KOPT-K1 (cell line): ENCODE results near the gene SLC27A4.

ENCODE experiments used
- H3K27ac ChIP-seq: fragments of 200-600 bp; sonication (generic); 2 replicates; pipeline ENCODE4 v1.5.1; 2016; ENCODE audit warnings: antibody characterized with exemption, mild to moderate bottlenecking, low read depth, low read length; ENCODE audit not compliant: poor library complexity, severe bottlenecking
- H3K36me3 ChIP-seq: fragments of 200-600 bp; sonication (generic); 2 replicates; pipeline ENCODE4 v1.5.1; 2017; ENCODE audit warnings: antibody characterized with exemption, mild to moderate bottlenecking, low read length, moderate library complexity; ENCODE audit not compliant: insufficient read depth
- H3K9me3 ChIP-seq: fragments of 200-600 bp; sonication (generic); 2 replicates; pipeline ENCODE4 v1.5.1; 2017; ENCODE audit warnings: antibody characterized with exemption, low read length, mild to moderate bottlenecking; ENCODE audit not compliant: insufficient read depth, poor library complexity, severe bottlenecking

Gene SLC27A4

GRCh38 chr9:128405780-128406171, 65.4 kb downstream of the SLC27A4 start:
- Histone ChIP-seq H3K36me3 (no peaks in the 10 kb centered on the region), H3K9me3 (no peaks in the 10 kb centered on the region), H3K27ac (no peak overlapping the region)

DNA sequence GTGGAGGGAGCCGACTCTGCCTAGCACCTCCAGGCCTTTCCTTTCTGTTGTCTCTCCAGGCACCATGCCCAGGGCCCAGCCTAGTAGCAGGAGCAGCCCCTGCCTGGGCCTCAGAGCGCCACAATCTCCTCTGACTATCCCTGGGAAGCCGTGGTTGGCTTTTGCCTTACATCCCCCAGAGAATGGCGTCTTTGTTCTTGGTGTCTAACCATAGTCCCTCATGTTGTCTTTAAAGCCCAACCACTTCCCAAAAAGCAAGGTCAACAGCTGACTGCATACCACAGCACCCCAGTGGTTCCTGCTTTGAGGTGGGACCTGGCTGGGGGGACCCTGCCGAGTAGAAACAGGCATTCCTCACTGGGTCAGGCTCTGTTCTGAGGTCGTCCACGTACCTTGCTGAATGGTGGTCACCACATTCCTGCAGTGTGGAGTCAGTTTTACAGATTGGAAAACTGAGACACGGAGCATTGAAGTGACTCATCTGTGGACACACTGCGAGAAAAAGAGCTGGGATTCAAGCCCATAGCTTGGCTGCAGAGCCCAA, 66.6 kb downstream of the SLC27A4 start:
- H3K27ac ChIP-seq = no peak overlapping the region
- no peaks in the 10 kb centered on the region for H3K9me3 ChIP-seq
- no peaks in the 10 kb centered on the region for H3K36me3 ChIP-seq

DNA sequence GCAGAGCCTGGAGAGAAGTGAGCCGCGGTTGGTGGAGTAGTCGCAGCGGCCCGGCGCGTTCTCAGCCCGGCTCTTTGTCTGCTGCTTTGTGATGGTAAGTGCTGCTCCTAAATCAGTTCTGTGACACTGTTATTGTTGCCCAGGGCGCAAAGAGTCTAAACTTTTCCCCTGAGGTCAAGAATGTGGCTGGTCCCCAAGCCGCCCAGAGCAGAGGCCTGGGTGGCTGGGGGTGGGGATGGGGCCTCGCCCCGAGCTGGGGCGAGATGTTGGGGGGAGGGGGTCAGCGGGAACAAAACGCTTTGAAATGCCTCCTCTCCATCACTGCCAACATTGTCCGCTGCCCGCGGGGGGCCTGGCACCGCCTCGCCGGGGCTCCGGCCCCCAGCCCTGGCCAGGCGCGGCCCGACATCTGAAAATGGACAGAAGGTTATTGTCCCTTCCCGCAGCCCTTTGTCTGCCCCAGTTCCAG, 68.7 kb downstream of the SLC27A4 start:
- no peak overlapping the region for H3K27ac ChIP-seq
- no peaks in the 10 kb centered on the region for H3K9me3 ChIP-seq
- no peaks in the 10 kb centered on the region for H3K36me3 ChIP-seq

- Histone ChIP-seq H3K27ac (no peak overlapping the region), H3K9me3 (no peaks in the 10 kb centered on the region), H3K36me3 (no peaks in the 10 kb centered on the region)
These were observed 69.1 kb downstream of the SLC27A4 start for GRCh38 chr9:128409450-128409849.

DNA sequence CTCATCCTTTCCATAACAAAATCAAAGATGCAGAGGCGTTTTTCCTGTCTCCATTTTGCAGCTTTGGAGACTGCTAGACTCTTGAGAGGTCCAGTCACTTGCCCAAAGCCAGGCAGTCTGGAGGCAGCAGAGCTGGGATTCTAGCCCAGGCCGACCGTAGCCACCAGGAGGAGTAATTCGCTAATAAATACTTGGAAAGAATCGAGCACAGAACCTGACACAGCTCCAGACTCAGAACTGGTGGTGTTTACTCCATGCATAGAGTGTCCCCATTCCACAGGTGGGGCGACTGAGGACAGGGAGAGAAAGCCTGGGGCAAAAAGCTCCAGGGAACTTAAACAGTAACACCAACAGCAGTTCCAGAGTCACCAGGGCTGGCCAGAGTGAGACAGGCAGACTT, 69.7 kb downstream of the SLC27A4 start:
- Histone ChIP-seq H3K36me3 (no peaks in the 10 kb centered on the region), H3K27ac (no peak overlapping the region), H3K9me3 (no peaks in the 10 kb centered on the region)
